Activated T-cell treated with anti-CD3 and anti-CD28 coated beads for 4 hours (primary cell): Measurements from ENCODE around the gene AK5.
"Not testable (repeated sequence)": the region's sequence is repeated elsewhere in the genome, so short reads cannot be mapped to it uniquely, and the experiment has no call there.

Experiments used
- DNase-seq: peaks from one replicate; pipeline ENCODE4 v3.0.0-alpha.2; 2020

Gene AK5

GRCh38 chr1:77405186-77405585 lies 123.4 kb downstream of the AK5 start:
- no peak for DNase-seq

DNA sequence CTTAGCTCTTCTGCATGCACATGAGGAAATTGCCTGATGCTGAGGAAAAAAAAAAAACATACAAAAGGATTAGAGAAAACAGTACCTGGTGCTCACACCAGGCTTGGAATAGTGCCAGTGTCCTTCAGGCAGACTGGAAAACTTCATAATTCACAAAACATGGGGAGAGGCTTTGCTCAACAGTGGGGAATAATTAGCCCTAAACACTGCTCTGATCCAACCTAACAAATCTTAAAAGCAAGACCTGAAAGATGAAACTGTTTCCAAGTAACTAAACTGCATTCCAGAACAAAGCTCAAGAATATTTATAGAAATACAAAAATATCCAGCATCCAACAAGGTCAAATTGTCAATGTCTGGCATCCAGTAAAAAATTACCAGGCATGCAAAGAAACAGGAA lies 124.8 kb downstream of the AK5 start:
- DNase-seq: no peak

DNA sequence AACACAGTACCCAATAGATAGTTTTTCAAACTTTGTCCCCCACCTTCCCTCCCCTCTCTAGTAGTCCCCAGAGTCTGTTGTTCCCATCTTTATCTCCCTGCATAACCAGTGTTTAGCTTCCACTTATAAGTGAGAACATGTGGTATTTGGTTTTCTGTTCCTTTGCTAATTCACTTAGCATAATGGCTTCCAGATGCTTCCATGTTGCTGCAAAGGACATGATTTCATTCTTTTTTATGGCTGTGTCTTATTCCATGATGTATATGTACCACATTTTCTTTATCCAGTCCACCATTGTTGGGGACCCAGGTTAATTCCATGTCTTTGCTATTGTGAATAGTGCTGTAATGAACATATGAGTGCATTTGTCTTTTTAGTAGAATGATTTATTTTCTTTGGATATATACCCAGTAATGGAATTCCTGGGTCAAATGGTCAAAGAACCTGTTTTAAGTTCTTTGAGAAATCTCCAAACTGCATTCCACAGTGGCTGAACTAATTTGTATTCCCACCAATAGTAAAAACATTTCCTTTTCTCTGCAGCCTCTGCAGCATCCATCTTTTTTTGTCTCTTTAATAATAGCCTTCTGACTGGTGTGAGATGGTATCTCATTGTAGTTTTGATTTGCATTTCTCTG lies 126.0 kb downstream of the AK5 start:
- DNase-seq: no peak

DNA sequence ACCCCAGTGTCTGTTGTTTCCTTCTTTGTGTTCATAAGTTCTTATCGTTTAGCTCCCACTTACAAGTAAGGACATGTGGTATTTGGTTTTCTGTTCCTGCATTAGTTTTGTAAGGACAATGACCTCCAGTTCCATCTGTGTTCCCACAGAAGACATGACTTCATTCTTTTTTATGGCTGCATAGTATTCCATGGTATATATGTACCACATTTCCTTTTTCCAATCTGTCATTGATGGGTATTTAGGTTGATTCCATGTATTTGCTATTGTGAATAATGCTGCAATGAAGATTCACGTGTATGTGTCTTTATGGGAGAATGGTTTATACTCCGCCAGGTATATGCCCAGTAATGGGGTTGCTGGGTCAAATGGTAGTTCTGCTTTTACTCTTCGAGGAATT lies 127.1 kb downstream of the AK5 start:
- DNase-seq: not testable (repeated sequence)

GRCh38 chr1:77412069-77412819 lies 130.4 kb downstream of the AK5 start:
- no peak for DNase-seq

DNA sequence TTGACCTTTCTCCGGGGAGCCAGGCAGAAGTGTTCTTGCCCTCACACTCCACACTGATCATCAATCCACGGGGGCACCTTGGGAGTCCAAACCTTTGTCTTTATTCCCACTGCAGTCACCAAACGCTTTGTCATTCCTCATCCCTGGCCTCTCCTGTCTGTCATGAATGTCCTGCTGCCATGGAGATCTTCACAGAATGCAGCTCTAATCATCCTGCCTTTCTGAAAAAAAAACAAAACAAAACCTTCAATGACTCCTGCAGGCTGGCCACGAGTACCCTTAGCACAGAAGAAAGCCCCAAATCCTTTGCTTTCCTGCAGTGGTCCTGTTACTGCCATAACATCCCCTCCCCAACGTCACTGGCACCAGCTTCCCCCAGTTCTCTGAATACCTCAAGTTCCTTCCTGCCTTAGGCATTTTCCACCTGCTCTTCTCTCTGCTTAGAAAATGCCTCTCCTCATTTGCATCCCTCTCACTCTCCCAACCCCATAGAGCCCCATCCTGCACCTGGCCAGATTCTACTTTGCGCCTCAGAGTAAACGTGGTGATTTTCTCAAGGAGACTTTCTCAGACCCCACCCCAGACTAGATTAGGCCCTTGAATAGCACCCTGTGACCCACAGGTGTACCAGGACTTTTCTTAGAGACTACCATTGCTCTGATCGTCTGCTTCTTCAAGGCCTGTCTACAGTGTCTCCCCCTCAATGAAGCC lies 131.2 kb downstream of the AK5 start:
- DNase-seq: no peak

DNA sequence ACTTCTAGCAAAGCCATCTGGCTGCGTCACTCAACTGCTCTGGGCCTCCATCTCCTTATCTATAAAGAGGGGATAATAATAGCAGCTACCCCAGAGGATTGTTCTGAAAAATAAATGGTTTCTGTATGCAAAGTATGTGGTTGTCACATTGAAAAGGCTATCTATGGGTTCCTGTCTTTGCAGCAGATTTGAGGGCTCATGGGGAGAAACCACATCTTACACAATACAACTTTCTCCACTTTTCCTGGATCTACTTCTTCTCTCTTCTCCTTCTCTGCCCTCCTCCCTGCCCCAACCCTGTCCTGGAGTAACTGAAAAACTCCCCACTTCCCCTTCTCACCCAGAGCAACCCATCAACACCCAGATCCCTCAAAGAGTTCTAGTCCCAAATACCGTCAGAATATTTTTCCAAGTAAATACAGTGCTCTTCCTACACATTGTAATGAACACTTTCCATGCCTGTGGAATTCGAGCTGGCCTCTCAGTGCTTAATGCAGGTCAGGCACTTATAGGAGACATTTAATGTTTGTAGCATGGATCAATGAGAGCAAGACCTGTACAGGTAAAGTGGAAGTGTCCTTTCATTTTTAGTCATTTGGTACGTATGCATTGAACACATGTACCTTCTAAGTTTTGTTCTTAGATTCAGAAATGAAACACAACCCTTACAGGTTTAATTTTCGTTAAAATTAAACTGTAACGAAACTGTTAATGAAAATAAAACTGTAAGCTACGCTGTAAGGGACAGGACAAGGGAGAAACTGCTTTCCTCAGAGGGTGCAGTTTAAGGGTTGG lies 131.9 kb downstream of the AK5 start:
- no peak for DNase-seq

- no peak for DNase-seq
These were observed 133.8 kb downstream of the AK5 start for GRCh38 chr1:77415579-77415978.

DNA sequence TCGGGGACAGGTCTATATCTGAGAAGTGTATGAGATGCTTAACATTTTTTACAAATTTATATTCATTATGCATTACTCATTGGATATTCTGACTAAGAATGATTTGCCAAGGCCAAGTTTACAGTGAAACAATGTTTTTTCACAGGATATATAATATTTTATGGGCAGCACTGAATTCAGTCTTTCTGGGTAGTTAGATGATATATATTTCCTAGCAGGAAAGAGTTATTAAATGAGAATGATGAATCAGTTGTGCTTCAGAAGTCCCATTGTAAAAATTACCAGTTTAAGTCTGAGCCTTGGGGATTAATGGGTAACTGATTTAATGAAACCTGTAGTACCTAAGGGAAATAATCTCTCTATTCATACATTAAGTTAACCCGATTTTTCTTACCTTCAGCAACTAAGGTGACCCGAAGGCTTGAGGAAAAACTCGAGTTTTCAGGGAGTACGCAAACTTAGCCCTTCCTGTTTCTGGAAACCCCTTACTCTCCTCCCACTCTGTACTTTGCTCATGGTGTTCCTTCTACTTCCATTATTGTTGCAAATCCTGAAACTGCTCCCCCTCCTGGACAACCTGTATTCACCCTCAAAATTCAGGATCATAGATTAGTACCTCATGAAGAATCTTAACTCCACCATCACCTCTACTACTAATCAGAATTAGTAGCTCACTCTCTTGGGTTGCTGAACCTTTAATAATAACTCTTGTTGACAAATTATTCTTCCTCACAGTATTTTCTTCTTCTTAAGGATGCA lies 135.1 kb downstream of the AK5 start:
- DNase-seq: no peak

GRCh38 chr1:77418055-77418454 lies 136.2 kb downstream of the AK5 start:
- DNase-seq: not testable (repeated sequence)

DNA sequence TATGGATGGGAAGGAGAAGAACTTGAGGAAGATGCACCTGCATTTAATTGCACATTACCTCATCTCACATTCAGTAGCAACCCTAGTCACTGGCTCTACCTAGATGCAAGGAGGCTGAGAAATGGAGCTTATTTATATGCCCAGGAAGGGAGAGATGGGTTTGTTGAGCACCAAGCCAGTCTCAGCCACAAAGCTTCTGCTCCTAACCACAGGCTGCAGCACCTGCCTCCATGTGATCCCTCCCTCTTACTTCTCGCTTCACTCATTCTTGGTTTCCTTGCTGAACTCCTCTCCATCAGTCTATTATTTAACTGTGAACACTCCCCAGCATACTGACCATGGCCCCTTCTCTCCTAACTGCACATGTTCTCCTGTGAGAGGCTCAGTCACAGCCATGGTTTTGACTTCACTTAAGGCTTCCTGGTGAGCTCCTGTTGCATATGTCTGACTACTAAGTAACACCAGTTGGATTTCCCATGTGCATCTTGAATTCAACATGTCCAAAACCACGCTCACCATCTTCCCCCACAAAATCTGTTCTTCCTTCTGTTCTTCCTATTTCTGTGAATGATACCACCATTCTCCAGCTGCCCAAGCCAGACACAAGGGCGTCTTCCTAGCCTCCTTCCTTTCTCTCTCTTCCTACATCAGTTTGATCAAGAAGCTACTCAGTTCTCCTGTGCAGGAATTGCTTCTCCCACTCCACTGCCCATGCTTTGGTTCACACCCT lies 139.8 kb downstream of the AK5 start:
- DNase-seq: no peak

GRCh38 chr1:77424236-77424635 lies 142.4 kb downstream of the AK5 start:
- DNase-seq: no peak

DNA sequence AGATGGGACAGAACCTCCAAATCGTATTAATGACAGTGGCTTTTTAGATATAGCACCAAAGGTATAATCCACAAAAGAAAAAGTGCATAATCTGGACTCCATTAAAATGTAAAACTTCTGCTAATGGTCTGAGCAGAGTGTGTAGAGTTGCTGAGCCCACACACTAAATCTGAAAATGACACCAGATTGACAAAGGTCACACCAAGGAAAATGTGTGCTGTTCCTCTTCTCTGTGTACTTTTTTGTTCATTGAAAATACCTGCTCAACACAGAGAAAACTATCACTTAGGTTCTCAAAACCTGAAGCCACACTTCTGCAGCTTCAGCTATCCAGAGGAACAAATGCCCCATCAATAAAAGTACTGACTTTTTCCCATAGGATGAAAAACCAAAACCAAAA lies 146.2 kb downstream of the AK5 start:
- no peak for DNase-seq

- DNase-seq: no peak
These were observed 149.3 kb downstream of the AK5 start for GRCh38 chr1:77430966-77431690.

- no peak for DNase-seq
These were observed 152.1 kb downstream of the AK5 start for GRCh38 chr1:77433934-77434333.

DNA sequence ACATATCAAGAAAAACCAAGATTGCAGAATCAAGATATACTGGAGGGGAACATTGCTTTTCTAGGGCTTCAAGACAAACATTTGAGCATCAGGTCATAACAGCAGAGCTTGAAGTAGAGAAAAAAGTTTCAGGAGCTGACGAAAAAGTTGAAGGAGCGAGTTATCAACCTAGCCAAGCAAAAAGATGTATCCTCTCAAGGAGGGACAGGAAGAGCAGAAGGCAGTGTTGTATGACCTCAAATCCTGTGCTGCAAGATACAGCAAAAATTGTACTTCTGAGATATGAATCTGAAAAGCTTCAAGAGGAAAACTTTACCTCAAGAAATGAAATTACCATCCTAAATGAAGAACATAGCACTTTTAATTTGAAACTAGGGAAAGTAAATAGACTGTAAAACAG lies 153.1 kb downstream of the AK5 start:
- no peak for DNase-seq

- no peak for DNase-seq
These were observed 156.6 kb downstream of the AK5 start for GRCh38 chr1:77438236-77438913.

GRCh38 chr1:77446841-77447555 lies 165.2 kb downstream of the AK5 start:
- DNase-seq: no peak

DNA sequence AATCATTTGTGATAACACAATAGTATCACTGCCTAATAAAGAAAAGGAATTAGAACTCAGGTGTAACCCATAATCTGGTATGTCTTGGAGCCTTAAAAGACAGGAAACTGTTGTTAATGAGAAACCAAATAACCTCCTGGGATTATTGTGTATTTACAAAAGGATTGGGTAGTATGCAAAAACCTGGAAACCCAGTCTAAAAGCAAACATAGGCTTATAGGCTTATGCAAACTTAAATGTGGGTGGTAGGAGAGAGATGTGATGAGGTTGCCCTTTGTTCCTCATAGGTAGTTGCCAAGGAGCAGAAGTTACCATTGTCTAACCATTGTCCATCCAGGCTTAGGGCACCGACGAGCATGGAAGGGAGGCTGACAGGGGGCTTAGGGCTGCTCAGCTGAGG lies 165.8 kb downstream of the AK5 start:
- DNase-seq: no peak

- no peak for DNase-seq
These were observed 178.1 kb downstream of the AK5 start for GRCh38 chr1:77459881-77460280.
